ENCODE data around the gene RPS6KA2.

RPS6KA2 gene

GRCh38 chr6:166543603-166544295 is 83.3 kb downstream of the RPS6KA2 start:
- ChIA-PET CTCF (no interaction called here), POLR2A (no interaction called here)
- no peak for DNase-seq (ENCODE audit: extremely low spot score)
- TF ChIP-seq ARNT (IDR thresholded peaks at IDR 0.05) = no peak
- no peak for TF ChIP-seq PKNOX1 (IDR thresholded peaks at IDR 0.05)
- no peak for TF ChIP-seq CTBP1 (IDR thresholded peaks at IDR 0.05; ENCODE audit: borderline replicate concordance)
- no peak for TF ChIP-seq FOXM1 (IDR thresholded peaks at IDR 0.05; ENCODE audit: borderline replicate concordance)
- no peak for TF ChIP-seq LEF1 (IDR thresholded peaks at IDR 0.05; ENCODE audit: borderline replicate concordance)
- TF ChIP-seq TARDBP (IDR thresholded peaks at IDR 0.05) = no peak
- TF ChIP-seq FOXK2 (IDR thresholded peaks at IDR 0.05) = no peak
- no peak for TF ChIP-seq NFRKB (IDR thresholded peaks at IDR 0.05)
- TF ChIP-seq FOXA1 (IDR thresholded peaks at IDR 0.05) = no peak
- no peak for TF ChIP-seq SUZ12 (IDR thresholded peaks at IDR 0.05)
- no peak for TF ChIP-seq BHLHE40 (IDR thresholded peaks at IDR 0.05; ENCODE audit: borderline replicate concordance)
- TF ChIP-seq HDGF (IDR thresholded peaks at IDR 0.05; ENCODE audit: borderline replicate concordance) = no peak
- no peak for TF ChIP-seq ELF4 (IDR thresholded peaks at IDR 0.05)
- no peak for TF ChIP-seq SP1 (IDR thresholded peaks at IDR 0.05)
- no peak for TF ChIP-seq L3MBTL2 (conservative IDR thresholded peaks at IDR 0.05)
- no peak for TF ChIP-seq ZNF384 (IDR thresholded peaks at IDR 0.05)

GRCh38 chr6:166542580-166542912 is 84.5 kb downstream of the RPS6KA2 start:
- TF ChIP-seq CTBP1 (IDR thresholded peaks at IDR 0.05; ENCODE audit: borderline replicate concordance) (no peak), FOXM1 (IDR thresholded peaks at IDR 0.05; ENCODE audit: borderline replicate concordance) (no peak), BHLHE40 (IDR thresholded peaks at IDR 0.05; ENCODE audit: borderline replicate concordance) (no peak), ELF4 (IDR thresholded peaks at IDR 0.05) (no peak), ZNF384 (IDR thresholded peaks at IDR 0.05) (no peak), FOXA1 (IDR thresholded peaks at IDR 0.05) (no peak), FOXK2 (IDR thresholded peaks at IDR 0.05) (no peak), L3MBTL2 (conservative IDR thresholded peaks at IDR 0.05) (no peak), ARNT (IDR thresholded peaks at IDR 0.05) (no peak), LEF1 (IDR thresholded peaks at IDR 0.05; ENCODE audit: borderline replicate concordance) (no peak), PKNOX1 (IDR thresholded peaks at IDR 0.05) (no peak), NFRKB (IDR thresholded peaks at IDR 0.05) (no peak), SUZ12 (IDR thresholded peaks at IDR 0.05) (no peak), TARDBP (IDR thresholded peaks at IDR 0.05) (no peak), HDGF (IDR thresholded peaks at IDR 0.05; ENCODE audit: borderline replicate concordance) (no peak)
- no peak for DNase-seq (ENCODE audit: extremely low spot score)
- POLR2A ChIA-PET = no interaction called here
- CTCF ChIA-PET = no interaction called here

- no peak for DNase-seq (ENCODE audit: extremely low spot score)
- ChIA-PET CTCF (no interaction called here), POLR2A (no interaction called here)
- TF ChIP-seq FOXM1 (IDR thresholded peaks at IDR 0.05; ENCODE audit: borderline replicate concordance) (no peak), ELF4 (IDR thresholded peaks at IDR 0.05) (no peak), PKNOX1 (IDR thresholded peaks at IDR 0.05) (no peak), TARDBP (IDR thresholded peaks at IDR 0.05) (no peak), LEF1 (IDR thresholded peaks at IDR 0.05; ENCODE audit: borderline replicate concordance) (no peak)
Measured at GRCh38 chr6:166541876-166542579, 85.0 kb downstream of the RPS6KA2 start.

GRCh38 chr6:166541366-166541765 is 85.7 kb downstream of the RPS6KA2 start:
- TF ChIP-seq ARNT (IDR thresholded peaks at IDR 0.05) = no peak
- DNase-seq (ENCODE audit: extremely low spot score) = no peak
- ChIA-PET CTCF (no interaction called here), POLR2A (no interaction called here)

GRCh38 chr6:166540631-166541331 is 86.3 kb downstream of the RPS6KA2 start:
- ChIA-PET CTCF (no interaction called here), POLR2A (no interaction called here)
- TF ChIP-seq ZNF384 (IDR thresholded peaks at IDR 0.05) = no peak
- TF ChIP-seq FOXA1 (IDR thresholded peaks at IDR 0.05) = no peak
- TF ChIP-seq NFRKB (IDR thresholded peaks at IDR 0.05) = no peak
- no peak for TF ChIP-seq LEF1 (IDR thresholded peaks at IDR 0.05; ENCODE audit: borderline replicate concordance)
- TF ChIP-seq SUZ12 (IDR thresholded peaks at IDR 0.05) = no peak
- TF ChIP-seq CTBP1 (IDR thresholded peaks at IDR 0.05; ENCODE audit: borderline replicate concordance) = no peak
- no peak for TF ChIP-seq FOXM1 (IDR thresholded peaks at IDR 0.05; ENCODE audit: borderline replicate concordance)
- TF ChIP-seq PKNOX1 (IDR thresholded peaks at IDR 0.05) = no peak
- TF ChIP-seq BHLHE40 (IDR thresholded peaks at IDR 0.05; ENCODE audit: borderline replicate concordance) = no peak
- TF ChIP-seq TARDBP (IDR thresholded peaks at IDR 0.05) = no peak
- TF ChIP-seq HDGF (IDR thresholded peaks at IDR 0.05; ENCODE audit: borderline replicate concordance) = no peak
- no peak for DNase-seq (ENCODE audit: extremely low spot score)
